GM19025 (cell line): ENCODE measurements around the gene SLC37A1.

Experiments used
- ATAC-seq: cut with Tn5 transposase; IDR thresholded peaks from one replicate; pipeline ENCODE4 v1.9.1; 2021; ENCODE audit warnings: mild to moderate bottlenecking, low read depth, moderate library complexity; ENCODE audit not compliant: unreplicated experiment

The SLC37A1 gene

DNA sequence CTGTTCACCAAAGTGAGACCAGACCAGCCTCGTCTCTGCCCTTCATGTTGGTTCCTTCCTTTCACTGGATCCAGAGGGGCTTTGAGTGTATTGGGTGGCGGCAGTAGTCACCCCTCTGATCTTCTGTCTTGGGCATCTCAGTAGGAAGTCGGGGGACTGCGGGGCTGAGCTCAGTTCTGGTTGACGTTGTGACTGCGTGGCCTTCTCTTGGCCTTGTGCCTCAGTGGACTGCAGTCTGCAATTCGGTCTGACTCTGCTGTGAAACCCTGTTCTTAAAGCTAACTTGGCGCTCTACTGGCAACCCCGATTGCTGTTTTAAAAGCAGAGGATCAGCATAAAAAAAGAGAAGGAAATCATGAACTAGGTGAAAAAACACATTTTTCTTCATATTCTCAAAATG lies 56.7 kb downstream of the SLC37A1 start:
- ATAC-seq, result no peak

DNA sequence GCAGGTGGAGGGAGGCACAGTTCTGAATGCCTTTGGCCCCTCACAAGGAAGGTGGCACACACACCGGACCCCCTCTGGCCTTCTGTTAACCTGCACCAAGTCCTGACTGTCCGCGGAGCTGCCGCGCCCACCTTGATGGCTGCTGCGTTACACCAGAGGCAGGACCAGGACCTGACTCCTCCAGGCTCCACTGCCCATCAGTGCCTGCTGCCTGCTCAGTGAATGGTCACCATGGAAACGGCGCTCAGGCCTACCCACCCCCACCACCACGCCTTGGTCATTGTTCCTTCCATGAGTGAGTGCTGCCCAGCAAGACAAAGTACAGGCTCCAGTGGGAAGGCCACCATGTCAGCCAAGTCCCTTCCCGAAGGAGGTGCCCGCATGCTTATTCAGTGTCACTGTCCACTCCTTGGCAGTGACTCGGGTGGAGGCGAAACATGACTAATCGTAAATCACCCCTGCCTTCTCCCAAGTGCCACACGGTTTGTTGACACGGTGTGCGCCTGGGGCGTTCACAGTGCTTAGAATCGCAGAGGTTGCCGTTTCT lies 57.3 kb downstream of the SLC37A1 start:
- no peak for ATAC-seq

DNA sequence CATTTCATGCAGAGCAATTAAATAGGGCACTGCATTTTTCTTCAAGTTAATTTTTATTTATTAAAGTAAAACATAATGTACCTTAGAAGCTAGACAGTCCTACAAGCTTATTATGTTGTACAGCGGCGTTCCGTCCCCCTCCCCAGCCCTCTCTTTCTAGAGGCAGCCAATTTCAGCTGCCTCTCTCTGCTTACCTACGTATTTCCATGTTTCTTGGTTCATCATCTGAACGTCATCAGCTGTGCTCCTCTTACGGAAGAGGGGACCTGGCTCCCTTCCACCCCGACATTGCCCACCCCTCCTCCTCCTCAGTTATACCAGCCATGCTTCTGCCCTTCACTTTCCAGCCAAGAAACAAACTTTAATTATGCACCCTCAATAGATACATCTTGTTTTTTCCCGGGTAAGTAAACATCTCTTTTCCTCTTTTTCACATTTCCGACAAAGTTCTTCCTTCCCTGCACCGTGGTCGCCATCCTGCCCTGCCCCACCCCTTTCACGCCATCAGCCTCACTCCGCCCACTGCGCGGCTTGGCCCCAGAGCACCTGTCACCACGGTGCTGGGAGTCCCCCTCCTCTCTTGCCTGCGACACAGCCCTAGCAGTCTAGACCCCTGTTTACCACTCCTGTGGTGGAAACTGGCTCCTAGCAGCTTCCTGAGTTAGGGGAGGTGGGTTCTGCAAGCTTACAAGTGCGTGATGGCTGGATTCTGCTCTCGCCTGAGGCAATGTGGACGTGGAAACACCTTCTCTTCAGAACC lies 57.9 kb downstream of the SLC37A1 start:
- ATAC-seq, result no peak

DNA sequence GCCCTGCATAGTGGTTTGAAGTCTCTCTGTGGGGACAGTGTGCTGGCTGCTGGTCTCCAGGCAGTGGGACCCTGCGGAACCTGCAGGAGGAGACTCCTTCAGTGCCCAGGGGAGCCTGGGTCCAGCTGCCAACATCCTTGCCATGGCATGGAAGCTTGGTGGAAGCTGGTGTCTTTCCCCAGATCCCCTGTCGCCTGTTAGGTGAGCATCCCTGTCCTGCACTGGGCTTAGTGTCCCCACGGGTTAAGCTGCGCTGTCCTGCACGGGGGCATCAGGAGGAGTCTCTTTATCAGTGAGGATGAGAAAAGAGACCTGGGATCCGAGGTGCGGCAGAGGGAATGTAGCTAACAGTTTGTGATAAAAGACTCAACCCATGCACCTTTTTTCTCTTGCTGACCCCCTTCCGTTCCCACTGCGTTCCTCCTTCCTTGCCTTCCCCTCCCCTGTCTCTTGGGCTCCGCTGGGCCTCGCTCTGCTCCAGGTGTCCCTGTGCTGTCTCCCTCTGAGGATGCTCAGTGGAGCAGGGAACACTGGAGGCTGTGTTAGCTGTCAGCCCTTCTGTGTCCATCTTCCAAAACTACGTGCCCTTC lies 59.3 kb downstream of the SLC37A1 start:
- no peak for ATAC-seq

DNA sequence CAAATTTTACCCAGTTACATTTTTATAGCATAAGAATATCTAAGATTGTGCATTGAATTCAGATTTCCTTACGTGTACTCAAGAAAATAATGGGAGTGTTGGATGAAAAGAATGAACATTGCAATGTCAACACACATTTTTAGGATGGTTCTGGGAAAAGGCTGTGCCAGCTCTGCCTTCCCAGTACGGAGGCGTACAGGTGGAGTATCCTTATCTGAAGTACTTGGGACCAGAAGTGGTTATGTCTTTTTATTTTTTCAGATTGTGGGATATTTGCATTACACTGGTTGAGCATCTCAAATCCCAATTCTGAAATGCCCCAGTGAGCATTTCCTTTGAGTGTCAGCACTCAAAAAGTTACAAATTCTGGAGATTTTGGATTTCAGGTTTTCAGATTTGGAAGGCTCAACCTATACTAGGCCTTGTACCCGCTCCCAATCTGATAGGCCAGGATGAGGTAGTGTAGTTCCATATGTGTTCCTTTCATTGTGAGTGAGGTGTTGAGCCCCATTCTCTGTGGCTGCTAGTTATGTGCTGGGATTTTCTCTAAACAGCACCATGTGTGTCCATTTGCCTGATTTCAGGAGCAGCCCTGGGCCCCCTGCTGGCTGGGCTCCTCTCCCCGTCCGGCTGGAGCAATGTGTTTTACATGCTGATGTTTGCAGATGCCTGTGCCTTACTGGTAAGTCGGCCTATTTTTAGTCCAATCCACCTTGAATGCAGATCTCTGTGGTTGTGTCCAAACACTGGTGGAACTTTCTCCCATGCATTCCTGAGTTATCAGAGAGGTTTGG lies 60.8 kb downstream of the SLC37A1 start:
- no peak for ATAC-seq

DNA sequence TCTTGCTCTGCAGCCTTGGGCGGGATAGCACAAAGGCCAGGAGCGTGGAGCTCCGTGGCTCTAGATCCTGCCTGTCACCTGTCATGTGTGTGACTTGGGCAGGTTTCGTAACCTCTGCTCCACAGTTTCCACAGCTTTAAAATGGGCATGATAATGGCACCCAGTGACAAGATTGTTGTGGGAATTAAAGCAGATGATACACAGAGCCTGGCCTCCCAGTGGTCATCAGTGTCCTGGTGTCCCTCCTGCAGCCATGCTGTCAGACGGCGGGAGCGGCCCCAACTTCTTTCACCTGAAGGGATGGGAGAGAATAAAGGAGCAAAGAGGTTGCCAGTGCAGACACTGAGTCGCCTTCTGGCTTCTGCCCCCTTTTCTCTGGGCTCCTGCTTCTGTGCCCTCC lies 61.5 kb downstream of the SLC37A1 start:
- no peak for ATAC-seq

DNA sequence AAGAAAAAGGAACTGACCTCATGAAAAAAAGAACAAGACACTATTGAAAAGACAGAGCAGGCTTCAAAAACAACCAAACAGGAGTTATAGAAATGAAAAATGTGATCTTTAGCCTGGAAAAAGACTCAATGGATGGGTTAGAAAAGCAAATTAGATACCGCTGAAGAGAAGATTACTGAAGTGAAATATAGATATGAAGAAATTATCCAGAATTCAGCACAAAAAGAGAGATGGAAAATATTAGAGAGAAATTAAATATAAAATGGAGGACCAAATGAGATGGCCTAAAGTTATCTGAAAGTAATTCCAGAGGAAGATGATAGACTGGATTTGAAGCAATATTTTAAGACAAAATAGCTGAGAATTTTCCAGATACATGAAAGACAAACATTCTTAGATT lies 63.0 kb downstream of the SLC37A1 start:
- ATAC-seq, result no peak

DNA sequence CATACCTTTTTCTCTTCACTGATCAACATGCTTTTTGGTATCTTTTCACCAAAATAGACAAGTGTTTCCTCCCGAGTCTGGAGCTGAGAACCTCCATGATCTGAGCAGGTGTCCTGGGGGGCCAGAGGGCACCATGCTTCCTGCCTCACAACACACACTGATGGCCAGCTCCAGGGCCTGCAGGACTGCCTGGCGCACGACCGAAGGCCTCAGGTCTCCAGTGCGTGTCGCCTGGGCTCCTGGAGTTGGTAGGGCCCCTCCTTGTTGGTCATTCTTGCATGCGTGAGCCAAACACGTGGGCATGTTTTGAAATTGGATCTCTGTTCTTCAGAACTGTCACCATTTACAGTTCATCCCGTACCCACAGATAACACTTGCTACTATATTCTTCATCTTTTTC lies 64.4 kb downstream of the SLC37A1 start:
- no peak for ATAC-seq

DNA sequence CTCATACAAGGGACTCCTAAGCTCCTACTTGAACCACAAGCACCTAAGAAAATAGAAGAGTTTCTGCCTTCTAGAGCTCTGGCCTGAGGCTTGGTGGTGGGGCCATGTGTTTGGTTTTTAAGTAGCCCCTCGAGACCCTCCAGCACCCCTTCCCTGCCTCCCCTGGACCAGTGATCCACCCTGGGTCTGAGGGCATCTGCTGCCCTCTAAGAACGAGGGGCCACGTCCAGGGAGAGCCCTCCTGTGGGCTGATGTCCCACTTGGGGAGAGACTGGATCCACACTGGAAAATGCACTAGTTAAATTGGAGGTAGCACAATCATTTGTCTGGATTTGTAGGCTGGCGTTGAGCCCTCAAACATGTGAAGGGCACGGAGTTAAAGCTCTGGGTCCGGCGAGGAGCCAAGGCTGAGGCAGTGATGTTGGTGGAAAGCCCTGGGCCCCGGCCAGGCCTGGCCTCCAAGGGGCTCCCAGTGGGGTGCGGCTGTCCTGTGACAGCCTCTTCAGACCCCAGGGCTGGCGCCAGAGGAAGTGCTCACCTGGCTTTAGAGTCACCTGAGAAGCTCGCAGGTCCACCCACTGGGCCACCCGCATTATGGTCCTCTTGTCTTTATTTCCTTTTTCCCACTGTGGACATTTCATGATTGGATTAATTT lies 65.2 kb downstream of the SLC37A1 start:
- no peak for ATAC-seq

DNA sequence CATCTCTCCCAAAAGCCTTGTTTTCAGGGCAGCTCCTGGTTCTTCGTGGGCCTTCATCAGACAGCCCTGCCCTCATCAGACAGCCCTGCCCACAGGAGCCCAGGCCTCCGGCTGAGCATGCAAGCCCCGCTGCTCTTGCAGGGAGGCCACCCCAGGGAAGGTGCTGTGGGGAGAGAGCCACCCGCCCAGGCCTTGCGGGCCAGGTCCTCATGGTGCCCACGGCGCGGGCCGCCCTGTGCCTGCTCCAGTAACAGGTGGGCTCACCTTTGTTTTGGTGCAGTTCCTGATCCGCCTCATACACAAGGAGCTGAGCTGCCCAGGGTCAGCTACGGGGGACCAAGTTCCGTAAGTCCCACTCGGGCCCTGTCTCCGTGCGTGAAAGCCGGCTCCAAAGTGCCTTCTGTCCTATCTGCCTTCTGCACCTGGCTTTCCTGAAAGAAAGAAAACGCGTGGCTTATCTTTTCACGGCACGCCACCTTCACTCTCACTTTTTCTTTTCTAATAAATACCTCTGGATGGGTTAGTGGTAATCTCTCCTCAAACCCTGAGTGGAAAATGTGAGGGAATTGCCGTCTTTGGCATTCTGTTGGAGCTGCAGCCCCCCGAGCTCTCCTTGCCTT lies 65.9 kb downstream of the SLC37A1 start:
- ATAC-seq, result no peak

DNA sequence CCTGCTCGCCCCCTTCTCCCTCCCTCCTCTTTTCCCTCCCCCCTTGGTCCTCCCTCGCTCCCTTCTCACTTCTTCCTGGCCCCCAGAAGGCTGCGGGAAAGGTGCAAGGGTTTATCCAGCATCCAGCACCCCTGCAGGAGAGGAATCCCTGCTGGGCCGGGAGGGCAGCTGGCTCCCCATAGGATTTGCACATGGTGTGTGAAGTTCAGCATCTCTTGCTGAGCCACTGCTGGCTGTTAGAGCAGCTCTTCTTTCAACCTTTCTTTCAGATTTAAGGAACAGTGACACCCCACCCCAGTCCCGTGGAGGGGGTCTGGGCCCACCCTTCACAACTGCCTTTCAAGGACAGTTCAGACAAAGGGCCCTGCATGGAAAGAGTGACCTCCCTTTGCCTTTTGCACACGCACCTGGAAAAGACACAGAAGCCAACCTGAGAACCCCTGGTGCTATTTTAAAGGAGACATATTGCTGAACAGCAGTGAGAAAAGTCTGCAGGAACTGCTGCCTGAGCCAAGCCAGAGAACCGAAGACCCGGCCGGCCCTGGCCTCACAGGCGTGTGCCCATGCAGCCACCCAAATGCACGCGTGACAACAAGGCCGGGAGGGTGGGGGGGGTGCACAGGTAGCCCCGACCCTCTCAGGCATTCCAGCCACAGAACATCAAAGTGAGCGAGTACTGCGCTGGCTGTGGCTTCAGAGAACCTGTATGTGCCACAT lies 66.6 kb downstream of the SLC37A1 start:
- no peak for ATAC-seq

DNA sequence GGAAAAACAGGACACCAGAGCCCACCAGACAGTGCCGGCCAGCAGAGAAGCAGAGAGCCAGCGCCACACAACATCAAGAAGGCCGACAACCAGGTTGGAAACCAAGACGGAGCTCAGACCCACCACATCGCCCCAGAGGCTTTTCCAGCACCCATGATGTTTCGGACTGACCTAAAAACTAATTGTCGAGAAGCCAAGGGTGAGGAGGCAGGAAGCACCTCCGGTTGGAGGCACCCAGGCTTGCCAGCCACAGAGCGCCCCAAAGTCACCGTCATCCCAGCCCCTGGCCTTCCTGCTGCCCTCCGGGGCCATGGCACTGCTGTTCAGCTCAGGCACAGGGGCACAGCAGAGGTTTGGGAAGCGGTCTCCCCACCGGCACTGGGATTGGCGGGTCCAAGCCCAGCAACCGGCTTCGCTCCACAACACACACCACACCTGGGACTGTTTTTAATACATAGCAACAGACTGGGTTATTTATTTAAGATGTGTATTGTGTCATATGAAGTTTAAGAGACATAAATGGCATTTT lies 67.2 kb downstream of the SLC37A1 start:
- no peak for ATAC-seq

DNA sequence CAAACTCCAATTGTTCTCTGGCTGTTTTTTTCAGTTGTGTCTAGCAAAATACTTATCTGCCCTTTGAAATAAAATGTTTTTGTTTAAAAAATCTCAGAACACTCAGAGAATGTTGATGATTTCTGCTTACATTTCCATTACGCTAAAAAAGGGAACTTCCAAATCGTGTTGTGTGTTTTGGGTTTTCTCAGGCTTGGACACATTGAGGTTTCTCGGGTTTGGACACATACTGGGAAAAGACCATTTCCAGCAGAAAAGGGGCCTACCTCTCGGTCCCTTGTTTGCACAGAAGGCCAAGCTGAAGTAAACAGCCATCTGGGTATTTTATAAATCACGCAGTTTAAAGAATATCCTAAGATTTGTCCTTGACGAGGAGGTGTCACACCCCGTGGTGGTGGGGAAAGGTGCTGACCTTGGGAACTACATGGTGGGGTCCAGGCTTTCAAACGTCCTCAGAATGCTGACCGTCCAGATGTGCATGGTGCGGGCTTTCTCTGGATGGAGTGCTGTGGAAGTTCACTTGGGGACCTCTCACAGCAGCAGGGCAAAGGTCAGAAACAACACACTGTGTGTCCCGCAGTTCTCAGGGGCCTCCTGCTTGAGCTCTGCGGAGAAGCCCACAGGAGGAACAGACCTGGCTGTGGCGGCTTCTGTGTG lies 67.8 kb downstream of the SLC37A1 start:
- no peak for ATAC-seq

DNA sequence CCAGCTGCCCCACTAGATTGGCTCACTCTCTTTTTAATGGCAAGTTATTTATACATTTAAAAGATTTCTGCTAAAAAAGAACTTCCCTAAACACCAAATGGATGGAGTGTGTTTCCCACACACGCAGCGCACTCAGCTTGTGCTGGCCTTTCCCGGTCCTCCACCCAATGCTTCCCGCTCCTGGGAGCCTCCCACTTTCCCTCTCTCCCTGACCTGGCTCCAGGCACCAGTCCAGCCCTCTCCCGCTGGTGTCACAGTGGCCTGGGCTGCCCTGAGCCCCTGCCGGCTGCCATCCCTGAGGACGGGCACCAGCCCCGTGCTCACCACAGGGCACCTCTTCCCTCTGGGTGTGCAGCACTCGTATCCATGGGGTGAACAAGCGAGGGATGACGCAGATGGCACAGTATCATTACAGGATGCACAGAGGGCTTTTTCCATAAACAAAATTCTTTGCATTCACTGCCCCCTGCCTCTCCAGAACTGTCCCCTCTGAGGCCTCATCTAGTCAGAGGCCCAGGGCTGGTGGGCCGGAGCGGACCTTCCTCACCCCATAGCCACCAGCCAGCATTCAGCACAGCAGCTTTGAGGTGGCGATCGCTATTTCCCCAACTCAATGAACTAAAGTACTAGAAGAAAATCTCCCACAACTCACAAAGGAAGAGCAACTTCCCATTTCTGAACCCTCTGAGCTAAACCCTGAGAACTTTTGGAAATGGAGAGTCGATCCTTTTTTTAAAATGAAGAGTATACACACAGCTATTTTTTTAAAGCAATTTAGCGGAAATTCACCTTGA lies 68.5 kb downstream of the SLC37A1 start:
- ATAC-seq, result no peak

DNA sequence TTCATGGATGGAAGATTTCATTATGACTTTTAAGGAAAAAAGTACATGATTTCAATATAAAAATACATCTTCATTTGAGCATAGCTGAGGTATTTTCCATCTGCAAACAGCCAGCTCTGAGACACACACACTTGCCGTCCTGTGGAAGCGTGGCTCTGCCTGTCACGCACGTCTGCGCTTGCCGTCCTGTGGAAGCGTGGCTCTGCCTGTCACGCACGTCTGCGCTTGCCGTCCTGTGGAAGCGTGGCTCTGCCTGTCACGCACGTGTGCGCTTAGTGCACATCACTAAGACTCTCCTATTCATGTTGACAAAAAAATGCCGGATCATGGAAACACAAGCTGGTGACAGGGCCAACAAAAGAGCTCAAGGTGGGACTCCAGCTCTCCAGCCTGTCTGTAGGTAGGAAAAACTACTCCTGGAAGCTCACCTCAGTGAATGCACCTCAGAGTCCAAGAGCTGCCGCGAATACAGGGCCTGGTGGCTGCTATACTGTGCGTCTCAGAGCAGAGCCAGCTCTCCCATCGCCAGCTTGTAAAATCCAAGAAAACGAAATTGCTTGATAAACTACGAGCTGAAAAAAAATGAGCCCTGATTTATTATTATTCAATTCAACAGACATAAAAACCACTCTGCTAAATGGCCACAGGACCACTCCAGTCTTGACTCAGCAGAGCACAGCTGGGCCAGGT lies 69.3 kb downstream of the SLC37A1 start:
- ATAC-seq, result no peak

DNA sequence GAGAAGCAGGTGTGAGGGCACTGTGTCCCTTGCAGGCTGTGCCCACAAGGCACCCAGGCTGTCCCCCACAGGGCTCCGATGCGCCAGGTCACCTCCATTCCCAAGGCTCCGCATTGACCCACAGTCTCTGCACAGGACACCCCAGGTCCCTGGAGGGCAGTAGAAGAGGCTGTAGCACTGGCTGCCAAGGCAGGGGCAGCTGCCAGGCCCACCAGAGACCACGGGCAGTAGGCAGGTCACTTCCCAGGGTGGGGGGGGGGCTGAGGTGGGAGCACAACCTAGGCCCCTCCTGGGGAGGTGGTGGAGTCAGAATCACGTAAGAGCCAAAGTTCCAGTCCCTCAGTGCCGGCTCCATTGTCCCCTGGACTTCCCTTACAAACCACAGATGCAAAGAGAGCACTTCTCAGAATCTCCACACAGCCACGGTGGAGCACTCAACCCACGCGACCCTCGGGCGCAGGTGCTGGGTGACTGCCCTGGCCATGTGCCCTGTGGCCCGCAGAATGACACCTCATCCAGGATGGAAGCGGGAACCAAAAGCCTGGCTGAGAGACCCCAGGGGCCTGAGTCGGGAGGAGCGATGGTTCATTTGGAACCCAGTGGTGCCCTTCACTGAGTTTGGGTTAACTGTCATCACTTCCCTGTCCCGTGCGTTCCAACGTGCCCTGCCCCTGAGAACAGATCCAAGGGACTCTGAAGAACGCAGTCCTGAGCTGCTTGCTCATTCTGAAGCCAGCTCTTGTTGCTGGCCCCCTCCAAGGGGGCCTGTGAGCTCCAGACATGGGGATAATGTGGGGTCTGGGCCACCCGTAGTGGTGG lies 70.0 kb downstream of the SLC37A1 start:
- ATAC-seq, result no peak

DNA sequence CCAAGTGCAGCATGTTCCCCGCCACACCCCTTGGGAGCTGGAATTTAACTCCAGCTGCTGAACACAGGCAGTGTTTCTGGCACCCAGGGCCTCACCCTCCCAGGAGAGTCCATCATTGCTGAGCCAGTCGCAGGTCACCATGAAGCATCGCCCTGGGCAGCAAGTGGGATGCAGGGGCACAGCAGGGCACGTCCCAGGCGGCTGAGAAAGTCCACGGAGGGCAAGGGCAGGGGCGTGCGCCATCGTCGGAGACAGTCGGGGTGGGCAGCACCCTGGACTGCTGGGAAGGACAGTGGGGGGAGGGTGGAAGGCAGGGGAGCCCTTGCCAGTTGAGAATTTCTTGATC lies 70.6 kb downstream of the SLC37A1 start:
- ATAC-seq, result no peak
